ENCODE results near the gene CHCHD4.
A peak's percentile ranks its signal among the peaks of the same experiment; 100 is the strongest.

CHCHD4 gene

GRCh38 chr3:14148041-14148985 is 23.6 kb upstream of the CHCHD4 start:
- no peak for DNase-seq

GRCh38 chr3:14147617-14148016 is 22.9 kb upstream of the CHCHD4 start:
- no peak for DNase-seq

- peak; percentile 50 for DNase-seq
These were observed 22.4 kb upstream of the CHCHD4 start for GRCh38 chr3:14147066-14147435.

GRCh38 chr3:14146381-14147065 is 21.9 kb upstream of the CHCHD4 start:
- DNase-seq: no peak

- DNase-seq: no peak
These were observed 21.2 kb upstream of the CHCHD4 start for GRCh38 chr3:14145670-14146380.

- no peak for DNase-seq
These were observed 20.6 kb upstream of the CHCHD4 start for GRCh38 chr3:14145236-14145635.

GRCh38 chr3:14144423-14145075 is 19.9 kb upstream of the CHCHD4 start:
- peak; percentile 96 for DNase-seq

GRCh38 chr3:14143271-14144225 is 18.9 kb upstream of the CHCHD4 start:
- no peak for DNase-seq

GRCh38 chr3:14142567-14143270 is 18.0 kb upstream of the CHCHD4 start:
- DNase-seq: no peak

GRCh38 chr3:14141602-14142341 is 17.1 kb upstream of the CHCHD4 start:
- DNase-seq: no peak

- DNase-seq: no peak
These were observed 16.5 kb upstream of the CHCHD4 start for GRCh38 chr3:14141144-14141543.

GRCh38 chr3:14140668-14141067 is 16.0 kb upstream of the CHCHD4 start:
- no peak for DNase-seq

- DNase-seq: no peak
These were observed 15.1 kb upstream of the CHCHD4 start for GRCh38 chr3:14139771-14140170.

- no peak for DNase-seq
These were observed 14.4 kb upstream of the CHCHD4 start for GRCh38 chr3:14138878-14139655.

GRCh38 chr3:14138109-14138877 is 13.6 kb upstream of the CHCHD4 start:
- DNase-seq: no peak

- peak; percentile 27 for DNase-seq
These were observed 12.8 kb upstream of the CHCHD4 start for GRCh38 chr3:14137445-14137844.

- DNase-seq: no peak
These were observed 12.3 kb upstream of the CHCHD4 start for GRCh38 chr3:14137004-14137403.

- DNase-seq: no peak
These were observed 10.9 kb upstream of the CHCHD4 start for GRCh38 chr3:14135581-14135980.

- no peak for DNase-seq
These were observed 9.6 kb upstream of the CHCHD4 start for GRCh38 chr3:14134291-14134690.
